ENCODE measurements around the gene PAX8. TPM values are rescaled to one million over a fixed set of nuclear protein-coding genes. Genes with fewer than 3 reads are reported as not detected.

Gene PAX8
- polyA plus RNA-seq, 1 of the 3 experiments (the other 2 are of a cell fraction), result 0.23 TPM

GRCh38 chr2:113274432-113274831, 4.3 kb downstream of the PAX8 start:
- no peaks in the 10 kb centered on the region for H3K9me3 ChIP-seq
- peaks cover 92% of the 10 kb centered on the region for H3K27me3 ChIP-seq (ENCODE audit: insufficient read depth)

GRCh38 chr2:113273981-113274380, 4.7 kb downstream of the PAX8 start:
- no peaks in the 10 kb centered on the region for H3F3A ChIP-seq (replicated peaks; ENCODE audit: insufficient read depth)
- H3K9me3 ChIP-seq, result no peaks in the 10 kb centered on the region
- H3K36me3 ChIP-seq (replicated peaks in 1 of 2; ENCODE audit: control insufficient read depth in 1 of 2, insufficient read depth in 2 of 2, low read length in 1 of 2), result no peaks in the 10 kb centered on the region
- no peak overlapping the region for H3K27ac ChIP-seq (ENCODE audit: low read depth in 2 of 2, low read length in 1 of 2)
- CTCF ChIA-PET, result no interaction called here
- POLR2A ChIA-PET, result no interaction called here
- no peak overlapping the region for H3K4me2 ChIP-seq
- no peaks in the 10 kb centered on the region for H4K20me1 ChIP-seq (ENCODE audit: insufficient read depth)
- H3K4me3 ChIP-seq (ENCODE audit: low read depth in 2 of 2, low read length in 1 of 2), result no peak overlapping the region
- H3K27me3 ChIP-seq (ENCODE audit: insufficient read depth), result peaks cover 97% of the 10 kb centered on the region
- H3K79me2 ChIP-seq (ENCODE audit: insufficient read depth), result no peaks in the 10 kb centered on the region
- DNase-seq, result no peak
- H2AFZ ChIP-seq (ENCODE audit: low read depth), result no peak overlapping the region
- no peaks in the 10 kb centered on the region for H3K9me2 ChIP-seq
- H3K4me1 ChIP-seq (ENCODE audit: control insufficient read depth in 1 of 2, insufficient read depth in 2 of 2, low read depth in 1 of 2, low read length in 1 of 2), result no peaks in the 10 kb centered on the region
- 17% methylated on average over 9 of the region's 9 CpGs for WGBS (ENCODE audit: low lambda C conversion rate)
- H3K9ac ChIP-seq, result no peak overlapping the region
- TF ChIP-seq TAF1 (IDR thresholded peaks at IDR 0.05; ENCODE audit: borderline replicate concordance, low read depth, low read length) (no peak), MAX (IDR thresholded peaks at IDR 0.05; ENCODE audit: low read depth) (no peak), JUND (IDR thresholded peaks at IDR 0.05) (no peak), TEAD4 (IDR thresholded peaks at IDR 0.05; ENCODE audit: borderline replicate concordance, insufficient read depth) (no peak), NRF1 (IDR thresholded peaks at IDR 0.05; ENCODE audit: low read depth, low read length) (no peak), RXRA (IDR thresholded peaks at IDR 0.05; ENCODE audit: borderline replicate concordance, low read depth) (no peak), USF2 (IDR thresholded peaks at IDR 0.05; ENCODE audit: borderline replicate concordance, low read depth, low read length) (no peak), POLR2AphosphoS5 (IDR thresholded peaks at IDR 0.05; ENCODE audit: low read depth, low read length) (no peak), TCF12 (IDR thresholded peaks at IDR 0.05) (no peak), PBX3 (IDR thresholded peaks at IDR 0.05) (no peak), SMC3 (IDR thresholded peaks at IDR 0.05; ENCODE audit: low read depth, low read length) (no peak), FOSL2 (IDR thresholded peaks at IDR 0.05; ENCODE audit: borderline replicate concordance, low read depth) (no peak), GATA2 (CRISPR knock-in tag; IDR thresholded peaks at IDR 0.05) (no peak)

More at GRCh38 chr2:113274432-113274831, 4.3 kb downstream of the PAX8 start:
- Histone ChIP-seq H3K9ac (no peak overlapping the region), H3K27ac (ENCODE audit: low read depth in 2 of 2, low read length in 1 of 2) (no peak overlapping the region), H3K4me2 (no peak overlapping the region), H3F3A (replicated peaks; ENCODE audit: insufficient read depth) (no peaks in the 10 kb centered on the region), H3K79me2 (ENCODE audit: insufficient read depth) (no peaks in the 10 kb centered on the region), H4K20me1 (ENCODE audit: insufficient read depth) (no peaks in the 10 kb centered on the region), H2AFZ (ENCODE audit: low read depth) (no peak overlapping the region), H3K9me2 (no peaks in the 10 kb centered on the region), H3K4me3 (ENCODE audit: low read depth in 2 of 2, low read length in 1 of 2) (no peak overlapping the region), H3K36me3 (replicated peaks in 1 of 2; ENCODE audit: control insufficient read depth in 1 of 2, insufficient read depth in 2 of 2, low read length in 1 of 2) (no peaks in the 10 kb centered on the region), H3K4me1 (ENCODE audit: control insufficient read depth in 1 of 2, insufficient read depth in 2 of 2, low read depth in 1 of 2, low read length in 1 of 2) (no peaks in the 10 kb centered on the region)
- POLR2A ChIA-PET, result no interaction called here
- DNase-seq, result no peak
- TF ChIP-seq TAF1 (IDR thresholded peaks at IDR 0.05; ENCODE audit: borderline replicate concordance, low read depth, low read length) (no peak), NRF1 (IDR thresholded peaks at IDR 0.05; ENCODE audit: low read depth, low read length) (no peak), POLR2AphosphoS5 (IDR thresholded peaks at IDR 0.05; ENCODE audit: low read depth, low read length) (no peak), USF2 (IDR thresholded peaks at IDR 0.05; ENCODE audit: borderline replicate concordance, low read depth, low read length) (no peak), USF1 (IDR thresholded peaks at IDR 0.05; ENCODE audit: borderline replicate concordance, low read depth) (no peak), SIN3A (IDR thresholded peaks at IDR 0.05; ENCODE audit: borderline replicate concordance, low read depth, low read length) (no peak), MXI1 (IDR thresholded peaks at IDR 0.05; ENCODE audit: low read depth, low read length) (no peak), SMC3 (IDR thresholded peaks at IDR 0.05; ENCODE audit: low read depth, low read length) (no peak), YY1 (IDR thresholded peaks at IDR 0.05; ENCODE audit: low read depth) (no peak), RFX5 (IDR thresholded peaks at IDR 0.05; ENCODE audit: low read length) (no peak), JUND (IDR thresholded peaks at IDR 0.05) (no peak), PBX3 (IDR thresholded peaks at IDR 0.05) (no peak), NFIC (IDR thresholded peaks at IDR 0.05; ENCODE audit: borderline replicate concordance) (no peak), GATA2 (CRISPR knock-in tag; IDR thresholded peaks at IDR 0.05) (no peak), MEF2A (IDR thresholded peaks at IDR 0.05; ENCODE audit: borderline replicate concordance, low read depth) (no peak), EP300 (IDR thresholded peaks at IDR 0.05; ENCODE audit: borderline replicate concordance in 1 of 2, low read depth in 1 of 2, low read length in 1 of 2) (no peak)
- CTCF ChIA-PET, result no interaction called here
